ENCODE measurements around the gene HCK. TPM values are rescaled to one million over a fixed set of nuclear protein-coding genes. Genes with fewer than 3 reads are reported as not detected.

Gene HCK
- total RNA-seq, 1 experiment from 2014 or later = 1.3 TPM

DNA sequence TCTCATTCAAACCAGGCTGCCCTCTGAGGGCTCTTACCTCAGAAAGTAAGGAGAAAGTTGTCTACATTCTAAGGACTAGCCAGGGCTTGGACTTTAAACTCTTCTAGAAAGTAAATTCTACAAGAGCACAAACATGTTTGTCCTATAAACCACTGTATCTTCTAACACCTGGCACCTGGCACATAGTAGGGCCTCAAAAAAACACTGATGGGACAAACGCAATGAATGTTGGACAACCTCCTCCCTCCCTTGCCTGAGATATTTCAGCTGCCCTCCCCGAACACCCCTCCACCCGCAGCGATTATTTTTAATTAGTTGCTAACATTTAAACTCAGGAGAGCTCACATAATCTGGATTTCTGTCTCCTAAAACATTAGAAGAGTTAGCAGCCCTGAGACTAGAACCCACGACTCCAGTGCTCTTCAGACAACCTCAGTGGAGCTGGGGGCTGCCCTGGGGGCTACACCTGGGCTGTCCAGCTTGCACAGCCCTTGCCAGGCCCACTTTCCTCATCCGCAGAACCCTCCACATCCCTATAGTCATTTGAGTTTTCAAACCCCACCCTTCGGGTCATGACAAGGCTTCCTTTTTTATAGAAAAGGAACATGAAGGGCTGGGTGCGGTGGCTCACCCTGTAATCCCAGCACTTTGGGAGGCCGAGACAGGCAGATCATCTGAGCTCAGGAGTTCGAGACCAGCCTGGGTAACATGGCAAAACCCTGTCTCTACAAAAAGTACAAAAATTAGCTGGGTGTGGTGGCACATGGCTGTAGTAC is 4.9 kb downstream of the HCK start:
- peaks cover 42% of the 10 kb centered on the region for H3K27me3 Mint-ChIP-seq (ENCODE audit: low read depth)
- DNase-seq (ENCODE audit: low spot score) (no peak), ATAC-seq (no peak)
- no peak overlapping the region for H3K27ac Mint-ChIP-seq
- no peak overlapping the region for H3K4me3 Mint-ChIP-seq
- no peaks in the 10 kb centered on the region for H3K9me3 Mint-ChIP-seq
- H3K36me3 Mint-ChIP-seq = no peaks in the 10 kb centered on the region
- peaks cover 5% of the 10 kb centered on the region for H3K4me1 Mint-ChIP-seq
- TF ChIP-seq ATF1 (CRISPR knock-in tag; IDR thresholded peaks at IDR 0.05) = no peak
- no peak for TF ChIP-seq ZBTB21 (CRISPR knock-in tag; IDR thresholded peaks at IDR 0.05; ENCODE audit: borderline replicate concordance)
- TF ChIP-seq, protein P1, sequence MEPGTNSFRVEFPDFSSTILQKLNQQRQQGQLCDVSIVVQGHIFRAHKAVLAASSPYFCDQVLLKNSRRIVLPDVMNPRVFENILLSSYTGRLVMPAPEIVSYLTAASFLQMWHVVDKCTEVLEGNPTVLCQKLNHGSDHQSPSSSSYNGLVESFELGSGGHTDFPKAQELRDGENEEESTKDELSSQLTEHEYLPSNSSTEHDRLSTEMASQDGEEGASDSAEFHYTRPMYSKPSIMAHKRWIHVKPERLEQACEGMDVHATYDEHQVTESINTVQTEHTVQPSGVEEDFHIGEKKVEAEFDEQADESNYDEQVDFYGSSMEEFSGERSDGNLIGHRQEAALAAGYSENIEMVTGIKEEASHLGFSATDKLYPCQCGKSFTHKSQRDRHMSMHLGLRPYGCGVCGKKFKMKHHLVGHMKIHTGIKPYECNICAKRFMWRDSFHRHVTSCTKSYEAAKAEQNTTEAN (CRISPR knock-in tag; IDR thresholded peaks at IDR 0.05) = no peak
- TF ChIP-seq ETV6 (CRISPR knock-in tag; IDR thresholded peaks at IDR 0.05) = no peak
- no peak for TF ChIP-seq NFE2L1 (CRISPR knock-in tag; IDR thresholded peaks at IDR 0.05)
- TF ChIP-seq, protein P2, sequence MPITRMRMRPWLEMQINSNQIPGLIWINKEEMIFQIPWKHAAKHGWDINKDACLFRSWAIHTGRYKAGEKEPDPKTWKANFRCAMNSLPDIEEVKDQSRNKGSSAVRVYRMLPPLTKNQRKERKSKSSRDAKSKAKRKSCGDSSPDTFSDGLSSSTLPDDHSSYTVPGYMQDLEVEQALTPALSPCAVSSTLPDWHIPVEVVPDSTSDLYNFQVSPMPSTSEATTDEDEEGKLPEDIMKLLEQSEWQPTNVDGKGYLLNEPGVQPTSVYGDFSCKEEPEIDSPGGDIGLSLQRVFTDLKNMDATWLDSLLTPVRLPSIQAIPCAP (CRISPR knock-in tag; IDR thresholded peaks at IDR 0.05) = no peak
- TF ChIP-seq MYBL2 (CRISPR knock-in tag; IDR thresholded peaks at IDR 0.05) = no peak
- TF ChIP-seq, protein P3, sequence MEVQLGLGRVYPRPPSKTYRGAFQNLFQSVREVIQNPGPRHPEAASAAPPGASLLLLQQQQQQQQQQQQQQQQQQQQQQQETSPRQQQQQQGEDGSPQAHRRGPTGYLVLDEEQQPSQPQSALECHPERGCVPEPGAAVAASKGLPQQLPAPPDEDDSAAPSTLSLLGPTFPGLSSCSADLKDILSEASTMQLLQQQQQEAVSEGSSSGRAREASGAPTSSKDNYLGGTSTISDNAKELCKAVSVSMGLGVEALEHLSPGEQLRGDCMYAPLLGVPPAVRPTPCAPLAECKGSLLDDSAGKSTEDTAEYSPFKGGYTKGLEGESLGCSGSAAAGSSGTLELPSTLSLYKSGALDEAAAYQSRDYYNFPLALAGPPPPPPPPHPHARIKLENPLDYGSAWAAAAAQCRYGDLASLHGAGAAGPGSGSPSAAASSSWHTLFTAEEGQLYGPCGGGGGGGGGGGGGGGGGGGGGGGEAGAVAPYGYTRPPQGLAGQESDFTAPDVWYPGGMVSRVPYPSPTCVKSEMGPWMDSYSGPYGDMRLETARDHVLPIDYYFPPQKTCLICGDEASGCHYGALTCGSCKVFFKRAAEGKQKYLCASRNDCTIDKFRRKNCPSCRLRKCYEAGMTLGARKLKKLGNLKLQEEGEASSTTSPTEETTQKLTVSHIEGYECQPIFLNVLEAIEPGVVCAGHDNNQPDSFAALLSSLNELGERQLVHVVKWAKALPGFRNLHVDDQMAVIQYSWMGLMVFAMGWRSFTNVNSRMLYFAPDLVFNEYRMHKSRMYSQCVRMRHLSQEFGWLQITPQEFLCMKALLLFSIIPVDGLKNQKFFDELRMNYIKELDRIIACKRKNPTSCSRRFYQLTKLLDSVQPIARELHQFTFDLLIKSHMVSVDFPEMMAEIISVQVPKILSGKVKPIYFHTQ (CRISPR knock-in tag; IDR thresholded peaks at IDR 0.05) = no peak
- TF ChIP-seq, protein P4, sequence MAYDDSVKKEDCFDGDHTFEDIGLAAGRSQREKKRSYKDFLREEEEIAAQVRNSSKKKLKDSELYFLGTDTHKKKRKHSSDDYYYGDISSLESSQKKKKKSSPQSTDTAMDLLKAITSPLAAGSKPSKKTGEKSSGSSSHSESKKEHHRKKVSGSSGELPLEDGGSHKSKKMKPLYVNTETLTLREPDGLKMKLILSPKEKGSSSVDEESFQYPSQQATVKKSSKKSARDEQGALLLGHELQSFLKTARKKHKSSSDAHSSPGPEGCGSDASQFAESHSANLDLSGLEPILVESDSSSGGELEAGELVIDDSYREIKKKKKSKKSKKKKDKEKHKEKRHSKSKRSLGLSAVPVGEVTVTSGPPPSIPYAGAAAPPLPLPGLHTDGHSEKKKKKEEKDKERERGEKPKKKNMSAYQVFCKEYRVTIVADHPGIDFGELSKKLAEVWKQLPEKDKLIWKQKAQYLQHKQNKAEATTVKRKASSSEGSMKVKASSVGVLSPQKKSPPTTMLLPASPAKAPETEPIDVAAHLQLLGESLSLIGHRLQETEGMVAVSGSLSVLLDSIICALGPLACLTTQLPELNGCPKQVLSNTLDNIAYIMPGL (CRISPR knock-in tag; IDR thresholded peaks at IDR 0.05) = no peak
- TF ChIP-seq, protein P5, sequence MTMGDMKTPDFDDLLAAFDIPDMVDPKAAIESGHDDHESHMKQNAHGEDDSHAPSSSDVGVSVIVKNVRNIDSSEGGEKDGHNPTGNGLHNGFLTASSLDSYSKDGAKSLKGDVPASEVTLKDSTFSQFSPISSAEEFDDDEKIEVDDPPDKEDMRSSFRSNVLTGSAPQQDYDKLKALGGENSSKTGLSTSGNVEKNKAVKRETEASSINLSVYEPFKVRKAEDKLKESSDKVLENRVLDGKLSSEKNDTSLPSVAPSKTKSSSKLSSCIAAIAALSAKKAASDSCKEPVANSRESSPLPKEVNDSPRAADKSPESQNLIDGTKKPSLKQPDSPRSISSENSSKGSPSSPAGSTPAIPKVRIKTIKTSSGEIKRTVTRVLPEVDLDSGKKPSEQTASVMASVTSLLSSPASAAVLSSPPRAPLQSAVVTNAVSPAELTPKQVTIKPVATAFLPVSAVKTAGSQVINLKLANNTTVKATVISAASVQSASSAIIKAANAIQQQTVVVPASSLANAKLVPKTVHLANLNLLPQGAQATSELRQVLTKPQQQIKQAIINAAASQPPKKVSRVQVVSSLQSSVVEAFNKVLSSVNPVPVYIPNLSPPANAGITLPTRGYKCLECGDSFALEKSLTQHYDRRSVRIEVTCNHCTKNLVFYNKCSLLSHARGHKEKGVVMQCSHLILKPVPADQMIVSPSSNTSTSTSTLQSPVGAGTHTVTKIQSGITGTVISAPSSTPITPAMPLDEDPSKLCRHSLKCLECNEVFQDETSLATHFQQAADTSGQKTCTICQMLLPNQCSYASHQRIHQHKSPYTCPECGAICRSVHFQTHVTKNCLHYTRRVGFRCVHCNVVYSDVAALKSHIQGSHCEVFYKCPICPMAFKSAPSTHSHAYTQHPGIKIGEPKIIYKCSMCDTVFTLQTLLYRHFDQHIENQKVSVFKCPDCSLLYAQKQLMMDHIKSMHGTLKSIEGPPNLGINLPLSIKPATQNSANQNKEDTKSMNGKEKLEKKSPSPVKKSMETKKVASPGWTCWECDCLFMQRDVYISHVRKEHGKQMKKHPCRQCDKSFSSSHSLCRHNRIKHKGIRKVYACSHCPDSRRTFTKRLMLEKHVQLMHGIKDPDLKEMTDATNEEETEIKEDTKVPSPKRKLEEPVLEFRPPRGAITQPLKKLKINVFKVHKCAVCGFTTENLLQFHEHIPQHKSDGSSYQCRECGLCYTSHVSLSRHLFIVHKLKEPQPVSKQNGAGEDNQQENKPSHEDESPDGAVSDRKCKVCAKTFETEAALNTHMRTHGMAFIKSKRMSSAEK (CRISPR knock-in tag; IDR thresholded peaks at IDR 0.05; ENCODE audit: borderline replicate concordance) = no peak
- no peak for TF ChIP-seq JUN (CRISPR knock-in tag; IDR thresholded peaks at IDR 0.05)
- no peak for TF ChIP-seq TEAD4 (CRISPR knock-in tag; IDR thresholded peaks at IDR 0.05)
- TF ChIP-seq JAZF1 (CRISPR knock-in tag; IDR thresholded peaks at IDR 0.05) = no peak
- ChIA-PET CTCF (no interaction called here), POLR2A (no interaction called here)

DNA sequence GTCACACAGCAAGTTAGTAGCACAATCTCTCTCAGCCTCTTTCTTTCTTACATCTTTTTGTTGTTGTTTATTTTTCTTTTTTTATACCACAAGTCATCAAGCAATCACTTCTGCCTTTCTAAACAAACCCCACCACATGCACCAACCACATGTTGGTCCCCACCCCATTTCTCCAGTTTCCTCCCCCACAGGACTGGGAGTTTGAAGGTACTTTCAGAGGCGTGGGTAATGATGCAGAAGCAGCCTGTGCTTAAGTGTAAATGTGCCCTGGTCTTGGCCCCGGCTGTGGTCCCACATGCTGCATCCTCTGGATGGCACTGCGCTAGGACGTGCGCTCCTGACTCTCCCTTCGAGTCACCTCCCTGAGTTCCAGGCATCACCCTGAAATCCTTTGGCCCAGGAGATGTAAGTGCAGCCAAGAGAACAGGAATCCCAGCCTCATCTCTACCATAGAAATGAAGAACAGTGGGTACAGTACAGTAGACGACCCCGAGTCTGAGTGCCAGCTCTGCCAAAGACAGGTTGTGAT is 5.7 kb downstream of the HCK start:
- no peaks in the 10 kb centered on the region for H3K36me3 Mint-ChIP-seq
- POLR2A ChIA-PET = no interaction called here
- TF ChIP-seq IRF2 (CRISPR knock-in tag; IDR thresholded peaks at IDR 0.05; ENCODE audit: borderline replicate concordance, low read depth) (no peak), JUN (CRISPR knock-in tag; IDR thresholded peaks at IDR 0.05) (no peak), SOX15 (CRISPR knock-in tag; IDR thresholded peaks at IDR 0.05) (no peak), OVOL2 (CRISPR knock-in tag; IDR thresholded peaks at IDR 0.05; ENCODE audit: borderline replicate concordance) (no peak)
- TF ChIP-seq, protein P6, sequence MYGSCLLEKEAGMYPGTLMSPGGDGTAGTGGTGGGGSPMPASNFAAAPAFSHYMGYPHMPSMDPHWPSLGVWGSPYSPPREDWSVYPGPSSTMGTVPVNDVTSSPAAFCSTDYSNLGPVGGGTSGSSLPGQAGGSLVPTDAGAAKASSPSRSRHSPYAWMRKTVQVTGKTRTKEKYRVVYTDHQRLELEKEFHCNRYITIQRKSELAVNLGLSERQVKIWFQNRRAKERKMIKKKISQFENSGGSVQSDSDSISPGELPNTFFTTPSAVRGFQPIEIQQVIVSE (CRISPR knock-in tag; IDR thresholded peaks at IDR 0.05; ENCODE audit: borderline replicate concordance) = no peak
- TF ChIP-seq, protein P7, sequence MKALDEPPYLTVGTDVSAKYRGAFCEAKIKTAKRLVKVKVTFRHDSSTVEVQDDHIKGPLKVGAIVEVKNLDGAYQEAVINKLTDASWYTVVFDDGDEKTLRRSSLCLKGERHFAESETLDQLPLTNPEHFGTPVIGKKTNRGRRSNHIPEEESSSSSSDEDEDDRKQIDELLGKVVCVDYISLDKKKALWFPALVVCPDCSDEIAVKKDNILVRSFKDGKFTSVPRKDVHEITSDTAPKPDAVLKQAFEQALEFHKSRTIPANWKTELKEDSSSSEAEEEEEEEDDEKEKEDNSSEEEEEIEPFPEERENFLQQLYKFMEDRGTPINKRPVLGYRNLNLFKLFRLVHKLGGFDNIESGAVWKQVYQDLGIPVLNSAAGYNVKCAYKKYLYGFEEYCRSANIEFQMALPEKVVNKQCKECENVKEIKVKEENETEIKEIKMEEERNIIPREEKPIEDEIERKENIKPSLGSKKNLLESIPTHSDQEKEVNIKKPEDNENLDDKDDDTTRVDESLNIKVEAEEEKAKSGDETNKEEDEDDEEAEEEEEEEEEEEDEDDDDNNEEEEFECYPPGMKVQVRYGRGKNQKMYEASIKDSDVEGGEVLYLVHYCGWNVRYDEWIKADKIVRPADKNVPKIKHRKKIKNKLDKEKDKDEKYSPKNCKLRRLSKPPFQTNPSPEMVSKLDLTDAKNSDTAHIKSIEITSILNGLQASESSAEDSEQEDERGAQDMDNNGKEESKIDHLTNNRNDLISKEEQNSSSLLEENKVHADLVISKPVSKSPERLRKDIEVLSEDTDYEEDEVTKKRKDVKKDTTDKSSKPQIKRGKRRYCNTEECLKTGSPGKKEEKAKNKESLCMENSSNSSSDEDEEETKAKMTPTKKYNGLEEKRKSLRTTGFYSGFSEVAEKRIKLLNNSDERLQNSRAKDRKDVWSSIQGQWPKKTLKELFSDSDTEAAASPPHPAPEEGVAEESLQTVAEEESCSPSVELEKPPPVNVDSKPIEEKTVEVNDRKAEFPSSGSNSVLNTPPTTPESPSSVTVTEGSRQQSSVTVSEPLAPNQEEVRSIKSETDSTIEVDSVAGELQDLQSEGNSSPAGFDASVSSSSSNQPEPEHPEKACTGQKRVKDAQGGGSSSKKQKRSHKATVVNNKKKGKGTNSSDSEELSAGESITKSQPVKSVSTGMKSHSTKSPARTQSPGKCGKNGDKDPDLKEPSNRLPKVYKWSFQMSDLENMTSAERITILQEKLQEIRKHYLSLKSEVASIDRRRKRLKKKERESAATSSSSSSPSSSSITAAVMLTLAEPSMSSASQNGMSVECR (CRISPR knock-in tag; IDR thresholded peaks at IDR 0.05; ENCODE audit: borderline replicate concordance) = no peak

More for the DNA sequence above, 5.7 kb downstream of the HCK start:
- H3K4me3 Mint-ChIP-seq = no peak overlapping the region
- CTCF ChIA-PET = no interaction called here
- H3K4me1 Mint-ChIP-seq = peaks cover 3% of the 10 kb centered on the region
- no peak overlapping the region for H3K27ac Mint-ChIP-seq
- H3K9me3 Mint-ChIP-seq = no peaks in the 10 kb centered on the region
- ATAC-seq = no peak; the same call in 1 of the 2 replicates
- no peak for DNase-seq (ENCODE audit: low spot score)
- H3K27me3 Mint-ChIP-seq (ENCODE audit: low read depth) = peaks cover 34% of the 10 kb centered on the region

All from WTC11 (cell line).